AG10803 (cell line): ENCODE results near the gene ITGA1.
A peak's percentile ranks its signal among the peaks of the same experiment; 100 is the strongest.

Source experiments
- DNase-seq: peaks from one replicate; pipeline ENCODE4 v3.0.0; 2010; ENCODE audit warnings: low read depth
- H3K4me3 ChIP-seq: 2 replicates; pipeline ENCODE4 v1.5.1; 2011; ENCODE audit warnings: mild to moderate bottlenecking, low read length, control low read depth
- CTCF ChIP-seq: conservative IDR thresholded peaks from 2 replicates; pipeline ENCODE4 v1.5.1; 2011; ENCODE audit warnings: mild to moderate bottlenecking, low read length, control low read depth, inconsistent platforms

ITGA1 gene

GRCh38 chr5:52838326-52839015 is 50.8 kb downstream of the ITGA1 start:
- no peak for TF ChIP-seq CTCF
- DNase-seq = no peak
- H3K4me3 ChIP-seq = no peak overlapping the region

- DNase-seq = no peak
- TF ChIP-seq CTCF = no peak
- H3K4me3 ChIP-seq = no peak overlapping the region
These were observed 51.6 kb downstream of the ITGA1 start for GRCh38 chr5:52839285-52839684.

GRCh38 chr5:52840277-52841050 is 52.7 kb downstream of the ITGA1 start:
- TF ChIP-seq CTCF = no peak
- peak overlapping the region; percentile 25 for H3K4me3 ChIP-seq
- DNase-seq = peak; percentile 73

- no peak for DNase-seq
- TF ChIP-seq CTCF = no peak
- H3K4me3 ChIP-seq = no peak overlapping the region
These were observed 53.4 kb downstream of the ITGA1 start for GRCh38 chr5:52841114-52841513.

- no peak for DNase-seq
These were observed 54.4 kb downstream of the ITGA1 start for GRCh38 chr5:52842111-52842510.

GRCh38 chr5:52844885-52845284 is 57.2 kb downstream of the ITGA1 start:
- TF ChIP-seq CTCF = no peak

More at GRCh38 chr5:52842111-52842510, 54.4 kb downstream of the ITGA1 start:
- H3K4me3 ChIP-seq = no peak overlapping the region
- no peak for TF ChIP-seq CTCF

More at GRCh38 chr5:52844885-52845284, 57.2 kb downstream of the ITGA1 start:
- no peak overlapping the region for H3K4me3 ChIP-seq
- peak; percentile 50 for DNase-seq
